Stimulated activated CD8-positive, alpha-beta memory T cell treated with anti-CD3 and anti-CD28 coated beads, Interleukin-15, amount 100 ng/mL, for 24 hours (primary cell): Measurements from ENCODE around the gene KLK10.
A peak's percentile ranks its signal among the peaks of the same experiment; 100 is the strongest.

Source experiments
- DNase-seq: peaks from one replicate; pipeline ENCODE4 v3.0.0-alpha.2; 2020; ENCODE audit warnings: low read depth

Gene KLK10

GRCh38 chr19:51025809-51026553, 6.5 kb upstream of the KLK10 start:
- no peak for DNase-seq

GRCh38 chr19:51025401-51025800, 5.9 kb upstream of the KLK10 start:
- DNase-seq: no peak

GRCh38 chr19:51024924-51025323, 5.4 kb upstream of the KLK10 start:
- DNase-seq: no peak

GRCh38 chr19:51023946-51024345, 4.4 kb upstream of the KLK10 start:
- DNase-seq: no peak

- no peak for DNase-seq
These were observed 3.0 kb upstream of the KLK10 start for GRCh38 chr19:51022526-51022925.

- DNase-seq: no peak
These were observed 1.6 kb upstream of the KLK10 start for GRCh38 chr19:51020988-51021651.

GRCh38 chr19:51018745-51019543, 565 bp downstream of the KLK10 start:
- DNase-seq: no peak

- peak; percentile 59 for DNase-seq
These were observed 2.5 kb downstream of the KLK10 start for GRCh38 chr19:51016798-51017683.

- DNase-seq: no peak
These were observed 3.7 kb downstream of the KLK10 start for GRCh38 chr19:51015691-51016267.

GRCh38 chr19:51014242-51014641, 5.3 kb downstream of the KLK10 start:
- no peak for DNase-seq

- no peak for DNase-seq
These were observed 6.8 kb downstream of the KLK10 start for GRCh38 chr19:51012661-51013190.

GRCh38 chr19:51010066-51010795, 9.3 kb downstream of the KLK10 start:
- DNase-seq: no peak

- no peak for DNase-seq
These were observed 10.2 kb downstream of the KLK10 start for GRCh38 chr19:51009061-51009891.

GRCh38 chr19:51007488-51007887, 12.0 kb downstream of the KLK10 start:
- DNase-seq: no peak

- no peak for DNase-seq
These were observed 13.1 kb downstream of the KLK10 start for GRCh38 chr19:51006406-51006805.

- DNase-seq: no peak
These were observed 14.3 kb downstream of the KLK10 start for GRCh38 chr19:51005248-51005647.

- DNase-seq: no peak
These were observed 16.2 kb downstream of the KLK10 start for GRCh38 chr19:51003316-51003715.

GRCh38 chr19:51002542-51003311, 16.8 kb downstream of the KLK10 start:
- DNase-seq: no peak

- DNase-seq: no peak
These were observed 17.4 kb downstream of the KLK10 start for GRCh38 chr19:51002089-51002532.
